Activated CD4-positive, alpha-beta T cell treated with anti-CD3 and anti-CD28 coated beads, Interleukin-2, amount 50 U/mL, for 4 hours (primary cell): Measurements from ENCODE around the gene DGAT2.

Experiments
- DNase-seq, 2 experiments: peaks; one replicate each; pipeline ENCODE4 v3.0.0-alpha.2; 2020

The DGAT2 gene

GRCh38 chr11:75757651-75758050, 10.9 kb upstream of the DGAT2 start:
- DNase-seq, result no peak

- no peak for DNase-seq
These were observed 8.7 kb upstream of the DGAT2 start for GRCh38 chr11:75759832-75760231.

- DNase-seq, result no peak
These were observed 8.3 kb upstream of the DGAT2 start for GRCh38 chr11:75760243-75760642.

GRCh38 chr11:75760710-75761493, 7.7 kb upstream of the DGAT2 start:
- no peak for DNase-seq

- DNase-seq, result no peak
These were observed 6.4 kb upstream of the DGAT2 start for GRCh38 chr11:75762158-75762557.

GRCh38 chr11:75762885-75763284, 5.7 kb upstream of the DGAT2 start:
- DNase-seq, result no peak

GRCh38 chr11:75763846-75764245, 4.7 kb upstream of the DGAT2 start:
- DNase-seq, result no peak

GRCh38 chr11:75765116-75765515, 3.5 kb upstream of the DGAT2 start:
- DNase-seq, result no peak

- no peak for DNase-seq
These were observed 1.9 kb upstream of the DGAT2 start for GRCh38 chr11:75766443-75767227.

GRCh38 chr11:75767228-75767572, 1.4 kb upstream of the DGAT2 start:
- no peak for DNase-seq

GRCh38 chr11:75767793-75768111, 826 bp upstream of the DGAT2 start:
- no peak for DNase-seq

GRCh38 chr11:75768909-75769771, 562 bp downstream of the DGAT2 start:
- no peak for DNase-seq

GRCh38 chr11:75770102-75770501, 1.5 kb downstream of the DGAT2 start:
- no peak for DNase-seq

- no peak for DNase-seq
These were observed 3.2 kb downstream of the DGAT2 start for GRCh38 chr11:75771646-75772410.

GRCh38 chr11:75773595-75774353, 5.2 kb downstream of the DGAT2 start:
- no peak for DNase-seq

GRCh38 chr11:75775056-75775455, 6.5 kb downstream of the DGAT2 start:
- DNase-seq, result no peak

- DNase-seq, result no peak
These were observed 8.0 kb downstream of the DGAT2 start for GRCh38 chr11:75776546-75776945.

- no peak for DNase-seq
These were observed 9.0 kb downstream of the DGAT2 start for GRCh38 chr11:75777461-75778110.

- no peak for DNase-seq
These were observed 10.4 kb downstream of the DGAT2 start for GRCh38 chr11:75778962-75779361.

- DNase-seq, result no peak
These were observed 11.4 kb downstream of the DGAT2 start for GRCh38 chr11:75779960-75780359.

GRCh38 chr11:75780888-75781287, 12.3 kb downstream of the DGAT2 start:
- DNase-seq, result no peak

- no peak for DNase-seq
These were observed 12.7 kb downstream of the DGAT2 start for GRCh38 chr11:75781296-75781695.
